ENCODE data around the gene MARK3. TPM values are rescaled to one million over a fixed set of nuclear protein-coding genes. Genes with fewer than 3 reads are reported as not detected.

MARK3 gene
- total RNA-seq, 1 donor from 2014 or later: 146 TPM

DNA sequence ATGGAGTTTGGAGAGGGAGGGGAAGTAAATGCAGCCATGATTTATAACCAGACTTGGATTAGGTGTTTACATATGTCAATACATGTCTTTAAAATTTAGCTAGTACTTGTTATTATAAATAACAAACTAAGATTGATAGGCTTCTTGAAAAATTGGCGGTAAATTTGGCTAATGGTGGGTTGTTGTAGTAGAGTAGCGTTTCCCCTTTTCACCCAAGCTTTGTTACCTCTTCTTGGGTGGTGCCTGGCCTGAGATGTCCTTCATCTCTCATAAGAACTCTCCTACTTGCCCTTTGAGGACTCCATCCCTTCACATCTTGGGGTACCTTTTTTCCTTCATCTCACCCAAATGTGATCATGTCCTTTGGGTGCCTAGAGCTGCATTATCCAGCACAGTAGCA, 11.2 kb downstream of the MARK3 start:
- no peak for DNase-seq

DNA sequence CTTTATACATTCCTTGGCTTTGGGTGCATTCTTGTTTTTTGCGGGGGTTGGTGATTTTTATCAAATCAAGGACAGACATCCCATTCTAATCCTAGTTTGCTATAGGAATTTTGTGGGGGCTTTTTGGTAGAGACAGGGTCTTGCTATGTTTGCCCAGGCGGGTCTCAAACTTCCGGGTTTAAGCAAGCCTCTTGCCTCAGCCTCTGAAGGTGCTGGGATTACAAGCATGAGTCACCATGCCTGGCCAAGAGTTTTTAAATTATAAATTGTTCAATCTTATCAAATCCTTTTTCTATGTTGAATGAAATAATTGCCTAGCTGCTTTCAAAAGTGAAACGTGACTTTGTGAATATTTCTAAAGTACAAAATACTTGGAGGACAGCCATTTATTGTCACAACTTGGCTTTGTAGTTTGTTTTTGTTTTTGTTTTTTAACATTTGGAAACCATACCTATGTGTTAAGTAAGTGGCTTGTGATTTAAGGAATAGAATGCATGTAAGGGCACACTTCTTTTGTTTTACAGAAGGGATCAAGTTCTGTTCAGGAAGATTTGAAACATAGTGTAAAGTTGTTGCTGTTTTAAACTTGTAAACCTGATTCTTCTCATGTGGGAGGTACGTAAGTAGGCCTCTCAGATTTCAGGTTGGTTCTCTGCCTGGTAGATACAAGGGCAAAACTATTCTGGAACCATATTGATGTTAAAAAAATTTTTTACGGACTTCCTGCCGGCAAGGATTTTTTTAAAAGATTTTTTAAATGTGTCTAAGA, 13.4 kb downstream of the MARK3 start:
- no peak for DNase-seq

DNA sequence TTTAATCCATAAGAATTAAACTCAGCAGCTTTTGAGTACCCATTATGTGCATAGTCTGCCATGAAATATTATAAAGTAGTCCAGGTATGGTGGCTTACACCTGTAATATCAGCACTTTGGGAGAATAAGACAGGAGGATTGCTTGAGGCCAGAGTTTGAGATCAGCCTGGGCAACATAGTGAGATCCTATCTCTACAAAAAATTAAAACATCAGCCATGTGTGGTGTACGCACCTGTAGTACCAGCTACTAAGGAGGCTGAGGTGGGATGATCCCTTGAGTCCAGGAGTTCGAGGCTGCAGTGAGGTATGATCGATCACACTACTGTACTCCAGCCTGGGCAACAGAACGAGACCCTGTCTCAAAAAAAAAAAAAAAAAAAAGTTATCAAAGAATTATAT, 15.3 kb downstream of the MARK3 start:
- DNase-seq: no peak

DNA sequence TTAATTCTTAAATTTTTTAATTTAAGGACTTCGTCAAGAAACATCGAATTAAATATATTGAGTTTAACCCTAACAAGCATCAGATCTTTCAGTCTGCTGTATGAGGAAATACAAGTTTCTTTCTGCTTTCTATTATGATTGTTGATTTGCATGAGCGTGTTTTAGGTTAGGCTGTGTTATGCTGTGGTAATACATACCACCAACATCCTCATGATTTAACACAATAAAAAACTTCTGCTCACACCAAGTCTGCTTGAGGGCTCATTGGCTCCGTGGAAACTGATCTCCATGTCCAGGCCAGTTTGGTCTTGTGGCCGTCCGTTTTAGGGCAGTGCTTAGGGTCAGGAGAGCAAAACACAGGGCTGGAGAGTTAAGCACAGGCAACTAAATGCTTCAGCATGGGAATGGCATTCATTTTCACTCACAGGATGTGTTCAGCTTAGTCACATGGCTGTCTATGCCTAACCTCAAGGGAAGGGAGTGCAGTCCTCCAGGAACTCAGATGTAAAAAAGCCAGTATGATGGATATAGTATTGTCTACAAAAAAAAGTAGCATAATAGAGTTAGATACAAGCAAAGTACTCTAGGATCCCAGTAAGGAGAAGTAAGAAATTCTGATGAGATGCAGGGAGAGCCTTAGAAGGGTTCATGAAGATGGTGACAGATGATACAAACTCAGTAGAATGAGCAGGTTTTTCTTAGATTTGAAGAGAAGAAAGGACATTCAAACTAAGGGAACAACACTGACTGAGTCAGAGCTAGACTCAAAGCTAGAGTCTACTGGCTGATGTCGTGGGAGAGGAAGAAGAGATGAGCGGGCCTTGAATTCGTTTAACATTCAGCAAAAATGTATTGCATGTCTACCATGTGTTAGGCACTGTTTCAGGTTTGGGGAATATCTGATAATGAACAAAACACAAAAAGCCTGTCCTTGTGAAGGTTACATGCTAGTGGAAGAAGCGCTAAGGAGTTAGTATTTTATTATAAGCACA, 16.3 kb downstream of the MARK3 start:
- no peak for DNase-seq

DNA sequence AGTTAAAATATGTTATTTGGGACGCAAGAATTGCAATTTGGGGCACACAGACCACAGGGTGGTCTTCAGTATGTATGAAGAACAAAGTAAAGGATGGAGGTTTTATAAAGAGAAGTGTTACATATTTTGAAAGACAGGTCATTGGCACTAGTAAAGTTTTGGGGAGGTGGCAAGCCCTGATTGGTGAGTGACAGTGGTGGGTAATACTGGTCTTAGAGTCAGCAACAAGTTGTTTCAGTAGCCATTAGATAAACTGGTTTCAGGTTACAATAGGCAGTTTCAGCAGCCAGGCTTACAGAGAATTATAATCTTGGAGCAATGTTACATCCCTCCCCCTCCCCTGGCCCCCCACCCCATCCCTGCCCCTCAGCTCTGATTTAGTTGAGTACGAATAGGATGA, 17.5 kb downstream of the MARK3 start:
- DNase-seq: no peak

DNA sequence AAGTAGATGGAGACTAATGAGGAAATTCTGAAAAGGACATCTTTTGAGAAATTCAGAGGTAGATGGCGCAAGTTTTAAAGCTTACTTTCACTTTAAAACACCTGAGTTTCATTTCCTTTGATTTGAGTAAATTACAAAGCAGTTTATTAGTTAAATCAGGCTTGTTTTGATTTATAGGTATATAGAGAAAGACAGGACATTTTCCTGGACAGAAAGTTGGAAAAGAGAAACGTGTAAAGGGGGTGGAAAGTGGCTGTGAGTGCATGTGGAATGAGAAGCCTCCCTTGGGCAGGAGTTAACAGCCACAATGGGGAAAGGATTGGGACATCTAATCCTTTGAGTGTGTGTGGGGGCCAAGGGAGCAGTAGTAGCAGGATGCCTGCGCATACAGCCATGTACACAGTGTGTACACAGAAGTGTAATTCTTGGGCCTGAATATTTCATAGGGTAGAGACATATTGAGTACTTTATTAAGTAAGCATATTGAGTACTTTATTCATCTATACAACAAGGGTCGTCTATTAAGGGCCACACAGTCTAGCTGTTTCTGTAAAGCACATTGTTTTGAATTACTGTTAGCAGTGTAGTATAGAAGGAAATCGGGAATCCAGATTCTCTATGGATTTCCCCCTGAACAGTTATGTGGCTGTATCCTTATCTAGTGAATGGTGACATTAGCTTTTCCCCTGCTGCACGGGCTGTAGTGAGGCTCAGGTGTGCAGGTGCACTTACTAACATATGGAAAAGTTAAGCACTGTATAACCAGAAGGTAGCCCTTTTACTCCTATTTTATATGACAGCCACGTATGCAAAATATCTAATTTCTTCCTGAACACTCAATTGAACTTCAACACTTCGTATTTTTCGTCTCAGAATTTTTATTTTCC, 19.1 kb downstream of the MARK3 start:
- no peak for DNase-seq

DNA sequence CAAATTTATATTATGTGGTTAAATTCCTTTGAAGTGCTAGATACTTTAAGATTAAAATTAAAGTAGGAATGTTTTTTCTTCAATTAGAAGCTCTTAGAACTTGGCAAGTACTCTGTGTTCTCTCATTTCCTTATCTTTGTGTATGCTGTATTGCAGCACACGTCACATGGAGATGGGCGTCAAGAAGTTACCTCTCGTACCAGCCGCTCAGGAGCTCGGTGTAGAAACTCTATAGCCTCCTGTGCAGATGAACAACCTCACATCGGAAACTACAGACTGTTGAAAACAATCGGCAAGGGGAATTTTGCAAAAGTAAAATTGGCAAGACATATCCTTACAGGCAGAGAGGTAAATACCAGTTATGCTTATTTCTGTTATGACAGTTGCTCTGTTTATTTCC, 19.7 kb downstream of the MARK3 start:
- DNase-seq: no peak

DNA sequence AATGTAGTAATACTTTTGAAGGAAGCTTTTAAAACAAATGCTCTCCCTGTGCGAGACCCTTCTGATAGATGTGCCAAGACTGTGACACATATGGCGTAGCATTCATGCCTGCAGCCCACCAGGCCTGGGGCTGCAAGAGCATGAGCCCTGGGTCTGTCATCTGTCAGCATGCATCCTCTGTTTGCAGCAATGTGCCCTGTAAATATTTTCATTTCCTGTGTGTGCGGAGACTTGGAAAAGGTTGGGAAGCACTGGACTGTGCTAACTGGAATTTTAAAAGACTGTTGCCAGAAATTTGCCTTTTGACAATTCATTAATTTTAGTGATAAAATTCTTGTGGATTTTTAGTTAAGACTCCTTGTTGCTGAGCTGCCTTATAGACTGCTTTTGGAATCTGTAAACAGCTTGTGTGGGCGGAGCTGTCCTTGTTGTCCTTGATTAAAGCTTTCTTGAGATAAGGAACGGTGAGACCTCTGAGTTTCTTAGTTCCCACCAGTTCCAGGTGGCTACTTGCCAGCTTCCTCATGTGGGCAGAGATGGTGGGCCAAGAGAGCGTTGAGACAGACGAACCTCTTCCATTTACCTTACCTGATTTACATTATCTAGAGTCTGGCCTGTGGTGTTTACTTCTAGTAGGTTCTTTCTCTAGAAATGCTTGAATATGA, 23.4 kb downstream of the MARK3 start:
- no peak for DNase-seq

DNA sequence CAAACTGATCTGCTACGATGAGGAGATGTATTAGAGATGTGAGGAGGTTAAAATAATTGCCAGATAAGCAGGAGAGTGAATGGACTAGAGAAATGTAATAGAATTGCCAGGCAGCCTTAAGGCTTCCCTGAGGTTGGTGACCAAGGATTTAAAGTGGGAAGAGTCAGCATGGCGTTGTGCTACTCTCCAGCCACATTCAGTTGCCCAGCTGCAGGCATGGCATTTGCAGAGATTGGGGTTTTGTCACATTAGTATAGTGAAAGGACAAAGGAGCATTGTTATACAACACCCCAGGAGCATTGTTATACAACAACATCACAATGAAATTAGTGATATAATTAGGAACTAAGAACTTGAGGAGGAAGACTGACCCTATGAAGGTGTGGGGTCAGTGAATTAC, 31.7 kb downstream of the MARK3 start:
- peak; percentile 13 for DNase-seq

DNA sequence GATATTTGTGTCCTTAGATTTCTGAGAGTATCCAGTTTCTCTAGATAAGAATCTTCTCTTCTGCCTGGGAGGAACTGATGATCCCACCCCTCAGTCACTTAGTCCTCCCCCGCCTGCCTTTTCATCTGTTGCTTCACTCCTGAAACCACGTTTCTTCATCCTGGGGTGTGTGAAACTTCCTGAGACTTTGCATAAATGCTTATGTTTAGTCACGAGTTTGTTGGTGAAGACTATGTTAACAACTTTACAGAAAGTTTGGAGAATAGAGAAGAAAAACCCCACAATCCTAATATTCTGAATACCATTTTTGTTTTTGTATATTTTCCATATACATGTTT, 33.2 kb downstream of the MARK3 start:
- DNase-seq: no peak

DNA sequence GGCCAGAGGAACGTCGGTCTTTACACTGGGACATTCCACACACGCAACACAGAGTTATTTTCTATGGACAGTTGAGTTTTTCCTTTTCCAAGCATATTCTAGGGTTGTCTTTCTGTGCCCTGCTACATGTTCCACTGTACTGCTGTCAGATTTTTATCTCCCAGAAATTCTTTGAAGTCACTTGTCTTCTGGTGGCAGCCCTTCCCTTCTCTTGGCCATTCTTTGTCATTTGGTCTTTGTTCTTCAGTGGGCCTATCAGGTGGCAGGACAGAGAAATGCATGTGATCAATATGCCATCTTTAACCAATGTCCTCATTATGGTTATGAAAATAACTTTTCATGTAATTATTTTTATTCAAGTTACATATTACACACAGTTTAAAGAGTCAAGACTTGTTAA, 36.3 kb downstream of the MARK3 start:
- no peak for DNase-seq

DNA sequence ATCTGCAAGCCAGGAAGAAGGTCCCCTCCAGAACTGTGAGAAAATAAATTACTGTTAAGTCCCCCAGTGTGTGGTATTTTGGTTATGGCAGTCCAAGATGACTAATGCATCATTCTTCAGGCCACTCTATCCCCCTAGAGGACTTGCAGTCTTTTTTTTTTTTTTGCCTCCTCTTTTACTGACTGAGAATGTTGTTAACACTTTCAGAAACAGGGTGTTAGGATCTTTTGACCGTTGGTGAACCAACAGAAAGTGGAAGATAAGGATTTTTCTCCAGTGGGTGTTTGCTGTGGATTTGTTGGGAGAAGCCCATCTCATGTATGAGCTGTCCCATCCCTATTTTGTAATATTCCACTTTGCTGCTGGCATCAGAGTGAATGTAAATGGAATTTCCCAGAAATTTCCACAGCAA, 37.8 kb downstream of the MARK3 start:
- no peak for DNase-seq

DNA sequence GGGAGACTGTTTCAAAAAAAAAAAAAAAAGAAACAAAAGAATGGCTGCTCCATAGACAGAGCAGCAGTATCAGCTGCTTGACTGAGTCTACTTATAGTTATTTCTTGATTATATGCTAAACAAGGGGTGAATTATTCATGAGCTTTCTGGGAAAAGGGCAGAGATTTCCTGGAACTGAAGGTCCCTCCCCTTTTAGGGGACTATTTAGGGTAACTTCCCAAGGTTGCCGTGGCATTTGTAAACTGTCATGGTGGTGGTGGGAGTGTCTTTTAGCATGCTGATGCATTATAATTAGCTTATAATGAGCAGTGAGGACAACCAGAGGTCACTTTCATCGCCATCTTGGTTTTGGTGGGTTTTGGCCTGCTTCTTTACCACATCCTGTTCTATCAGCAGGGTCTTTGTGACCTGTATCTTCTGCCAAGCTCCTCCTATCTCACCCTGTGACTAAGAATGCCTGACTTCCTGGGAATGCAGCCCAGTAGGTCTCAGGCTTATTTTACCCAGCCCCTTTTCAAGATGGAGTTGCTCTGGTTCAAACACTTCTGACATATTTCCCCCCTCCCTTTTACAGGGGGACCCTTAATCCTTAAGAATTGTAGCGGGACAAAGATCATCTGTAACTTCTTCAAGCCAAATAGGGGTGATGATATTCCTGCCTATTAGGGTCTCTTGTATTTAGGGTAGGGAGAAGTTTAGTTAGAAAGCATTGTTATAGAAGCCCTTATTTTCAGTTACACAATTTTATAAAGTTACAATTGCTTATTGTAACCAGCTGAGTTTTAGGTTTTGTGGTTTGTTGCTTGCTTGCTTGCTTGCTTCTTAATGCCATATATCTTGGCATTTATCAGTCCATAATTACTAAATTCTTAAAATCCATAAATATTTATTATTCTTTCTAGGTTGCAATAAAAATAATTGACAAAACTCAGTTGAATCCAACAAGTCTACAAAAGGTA, 42.5 kb downstream of the MARK3 start:
- DNase-seq: no peak

DNA sequence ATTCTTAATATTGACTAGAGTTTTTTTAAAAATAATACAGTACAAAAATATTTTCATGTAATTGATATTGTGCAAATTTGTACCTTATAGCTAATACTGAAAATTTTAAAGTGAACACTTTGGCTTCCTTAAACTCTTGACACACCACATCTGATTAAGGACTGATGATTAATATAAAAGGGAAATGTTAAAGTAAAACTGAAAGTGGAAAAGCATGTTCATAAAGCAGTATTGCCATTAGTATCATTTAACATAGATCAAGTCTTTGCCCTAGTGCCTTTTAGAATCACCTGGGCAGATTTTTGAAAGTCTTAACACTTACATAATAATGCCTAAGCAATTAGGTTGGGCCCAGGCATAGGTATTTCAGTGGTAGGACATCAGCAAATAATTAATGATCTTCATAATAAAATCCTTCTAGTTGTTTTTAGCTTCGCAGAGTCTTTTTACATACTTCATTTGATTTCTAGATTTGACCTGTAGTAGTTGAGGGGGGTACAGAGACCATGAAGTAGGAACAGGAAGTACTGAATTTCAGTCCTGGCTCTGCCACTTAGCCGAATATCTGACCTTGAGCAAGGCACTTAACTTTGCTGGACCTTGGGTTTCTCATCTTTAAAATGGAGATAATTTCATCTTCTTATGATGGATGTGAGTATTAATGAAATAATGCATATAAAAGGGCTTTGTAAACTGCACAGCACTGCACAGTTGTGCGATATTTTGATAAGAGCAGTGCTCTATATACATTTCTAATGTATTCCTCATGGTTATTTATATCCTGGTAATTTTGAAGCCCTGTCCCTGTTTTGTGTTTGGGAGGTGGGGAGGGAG, 43.7 kb downstream of the MARK3 start:
- DNase-seq: no peak

DNA sequence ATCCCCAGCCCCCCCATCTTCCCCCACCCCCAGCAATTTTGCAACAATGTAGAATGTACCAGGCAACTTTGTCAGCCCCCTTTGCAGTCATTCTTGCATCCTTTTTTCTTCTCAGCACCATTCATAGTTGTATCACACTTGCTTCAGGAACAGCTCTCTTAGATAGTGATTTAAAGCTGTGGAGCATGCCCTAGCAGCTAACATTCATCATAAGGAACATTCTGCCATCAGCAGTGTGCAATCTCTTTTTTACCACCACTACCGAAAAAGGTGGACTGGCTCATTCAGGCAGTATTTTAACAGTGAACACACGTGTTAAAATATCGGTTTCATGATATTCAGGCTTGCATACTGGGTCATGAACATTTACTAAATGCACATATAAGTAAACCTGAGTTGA, 45.1 kb downstream of the MARK3 start:
- DNase-seq: no peak

DNA sequence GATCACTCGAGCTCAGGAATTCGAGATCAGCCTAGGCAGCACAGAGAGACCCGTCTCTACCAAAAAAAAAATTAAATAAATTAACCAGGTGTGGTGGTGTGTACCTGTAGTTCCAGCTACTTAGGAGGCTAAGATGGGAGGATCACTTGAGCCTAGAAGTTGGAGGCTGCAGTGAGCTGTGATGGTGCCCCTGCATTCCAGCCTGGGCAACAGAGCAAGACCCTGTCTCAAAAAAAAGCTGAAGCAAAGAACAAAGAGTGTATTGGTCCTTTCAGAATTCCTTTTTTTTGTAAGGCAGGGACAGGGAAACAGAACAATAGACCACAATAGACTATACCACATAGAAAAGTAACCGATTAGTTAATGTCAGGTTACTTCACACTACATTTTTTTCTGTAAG, 47.4 kb downstream of the MARK3 start:
- no peak for DNase-seq

DNA sequence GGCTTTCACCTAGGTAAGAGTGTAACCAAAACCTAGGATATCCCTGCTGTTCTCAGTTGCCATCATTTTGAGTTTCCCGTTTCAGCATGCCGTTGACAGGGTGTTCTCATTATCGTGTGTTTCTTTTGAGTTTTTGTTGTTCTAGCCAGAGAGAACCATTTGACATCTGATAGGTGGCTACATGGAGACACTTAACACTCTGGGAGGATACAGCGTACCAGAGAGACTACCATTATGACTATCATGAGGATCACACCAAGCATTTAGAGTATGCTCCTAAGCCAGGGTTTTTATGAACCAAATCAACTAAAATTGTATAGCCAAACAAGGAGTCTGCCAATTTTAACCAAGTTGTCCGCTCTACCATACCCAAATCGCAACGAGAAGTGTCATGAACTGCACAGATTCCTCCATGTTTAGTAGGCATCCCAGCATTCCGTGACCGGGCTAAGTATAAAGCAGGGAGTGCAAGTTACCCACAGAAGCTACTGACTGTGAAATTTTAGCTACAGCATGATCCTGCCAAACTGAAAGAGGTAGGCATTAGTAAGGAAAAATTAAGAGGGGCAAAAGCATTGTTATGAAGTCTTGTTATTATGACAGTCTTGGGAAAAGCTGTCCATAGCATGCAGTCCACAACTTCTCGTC, 48.8 kb downstream of the MARK3 start:
- DNase-seq: no peak

DNA sequence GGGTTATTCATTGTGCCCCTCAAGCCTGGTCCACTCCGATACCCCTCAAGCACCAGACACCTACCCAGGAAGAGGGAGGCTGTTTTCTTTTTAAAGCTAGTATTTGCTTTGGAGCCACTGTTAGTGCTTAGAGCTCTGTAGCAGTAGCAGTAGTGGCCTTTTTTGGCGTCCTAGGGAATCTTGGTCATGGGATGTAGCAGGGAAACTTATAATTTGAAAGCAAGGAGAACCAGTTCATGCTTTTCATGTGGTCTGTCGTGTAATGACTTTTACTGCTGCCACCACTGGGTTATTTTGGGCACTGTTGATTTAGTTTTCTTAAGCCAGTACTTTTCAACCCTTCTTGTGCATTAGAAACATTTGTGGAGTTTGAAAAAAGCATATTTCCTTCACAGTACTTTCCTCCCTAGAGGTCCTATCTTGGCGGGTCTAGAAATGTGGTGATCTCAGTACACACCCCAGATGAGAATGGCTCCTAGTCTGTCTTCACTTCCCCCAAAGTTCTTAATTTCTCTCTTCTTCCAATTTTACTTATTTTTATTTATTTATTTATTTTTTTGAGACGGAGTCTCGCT, 49.7 kb downstream of the MARK3 start:
- DNase-seq: no peak

DNA sequence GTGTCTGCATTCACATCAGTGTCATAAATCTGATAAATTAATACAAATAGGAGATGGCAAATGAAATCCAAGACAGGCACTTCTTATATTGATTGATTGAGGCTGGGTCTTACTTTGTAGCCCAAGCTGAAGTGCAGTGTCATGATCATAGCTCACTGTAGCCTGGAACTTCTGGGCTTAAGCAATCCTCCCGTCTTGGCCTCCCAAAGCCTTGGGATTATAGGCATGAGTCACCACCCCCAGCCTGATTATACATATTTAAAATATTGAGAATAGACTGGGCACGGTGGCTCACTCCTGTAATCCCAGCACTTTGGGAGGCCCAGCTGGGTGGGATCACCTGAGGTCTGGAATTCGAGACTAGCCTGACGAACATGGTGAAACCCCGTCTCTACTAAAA, 51.3 kb downstream of the MARK3 start:
- DNase-seq: no peak

All from occipital lobe (tissue), 2 donors.